ENCODE results near the gene CAPNS1.
"Not testable (repeated sequence)": the region's sequence is repeated elsewhere in the genome, so short reads cannot be mapped to it uniquely, and the experiment has no call there.

CAPNS1 gene

GRCh38 chr19:36182612-36183244 is 42.9 kb downstream of the CAPNS1 start:
- no peaks in the 10 kb centered on the region for H3K27me3 Mint-ChIP-seq
- ATAC-seq (replicated peaks), result no peak
- H3K9me3 Mint-ChIP-seq, result no peaks in the 10 kb centered on the region
- no peak for DNase-seq
- no peak overlapping the region for H3K4me3 Mint-ChIP-seq
- H3K27ac Mint-ChIP-seq, result no peak overlapping the region
- H3K36me3 Mint-ChIP-seq (ENCODE audit: insufficient read depth), result peaks cover 15% of the 10 kb centered on the region
- H3K4me1 Mint-ChIP-seq (ENCODE audit: low read depth in 2 of 2), result no peaks in the 10 kb centered on the region

- H3K27ac Mint-ChIP-seq, result no peak overlapping the region
These were observed 43.4 kb downstream of the CAPNS1 start for GRCh38 chr19:36183245-36183628.

GRCh38 chr19:36186722-36187121 is 46.9 kb downstream of the CAPNS1 start:
- ATAC-seq (replicated peaks), result not testable (repeated sequence)
- peak overlapping the region in 1 of 2 donors; percentile 33 for H3K27ac Mint-ChIP-seq
- peaks cover 24% of the 10 kb centered on the region for H3K36me3 Mint-ChIP-seq (ENCODE audit: insufficient read depth)

More at GRCh38 chr19:36183245-36183628, 43.4 kb downstream of the CAPNS1 start:
- H3K9me3 Mint-ChIP-seq, result no peaks in the 10 kb centered on the region
- ATAC-seq (replicated peaks) (no peak), DNase-seq (no peak)
- H3K36me3 Mint-ChIP-seq (ENCODE audit: insufficient read depth), result peaks cover 15% of the 10 kb centered on the region
- H3K4me1 Mint-ChIP-seq (ENCODE audit: low read depth in 2 of 2), result no peaks in the 10 kb centered on the region
- no peaks in the 10 kb centered on the region for H3K27me3 Mint-ChIP-seq
- no peak overlapping the region for H3K4me3 Mint-ChIP-seq

GRCh38 chr19:36196249-36196648 is 56.4 kb downstream of the CAPNS1 start:
- H3K27me3 Mint-ChIP-seq, result no peaks in the 10 kb centered on the region
- no peak overlapping the region for H3K27ac Mint-ChIP-seq
- H3K36me3 Mint-ChIP-seq (ENCODE audit: insufficient read depth), result peaks cover 24% of the 10 kb centered on the region
- ATAC-seq (replicated peaks) (no peak), DNase-seq (no peak)
- no peaks in the 10 kb centered on the region for H3K4me1 Mint-ChIP-seq (ENCODE audit: low read depth in 2 of 2)
- H3K9me3 Mint-ChIP-seq, result no peaks in the 10 kb centered on the region
- no peak overlapping the region for H3K4me3 Mint-ChIP-seq

More at GRCh38 chr19:36186722-36187121, 46.9 kb downstream of the CAPNS1 start:
- H3K4me3 Mint-ChIP-seq; DNase-seq; H3K9me3 Mint-ChIP-seq; H3K27me3 Mint-ChIP-seq; H3K4me1 Mint-ChIP-seq (ENCODE audit: low read depth in 2 of 2): not testable (repeated sequence)

- H3K4me1 Mint-ChIP-seq (ENCODE audit: low read depth in 2 of 2), result no peaks in the 10 kb centered on the region
- no peaks in the 10 kb centered on the region for H3K27me3 Mint-ChIP-seq
- H3K27ac Mint-ChIP-seq, result no peak overlapping the region
- ATAC-seq (replicated peaks), result no peak
- DNase-seq, result no peak
- H3K36me3 Mint-ChIP-seq (ENCODE audit: insufficient read depth), result peaks cover 26% of the 10 kb centered on the region
- no peak overlapping the region for H3K4me3 Mint-ChIP-seq
- no peaks in the 10 kb centered on the region for H3K9me3 Mint-ChIP-seq
These were observed 58.3 kb downstream of the CAPNS1 start for GRCh38 chr19:36198119-36198518.

Measured in effector memory CD8-positive, alpha-beta T cell (primary cell).